Bronchial epithelial cell (primary cell): ENCODE data around the gene WNK3. TPM values are rescaled to one million over a fixed set of nuclear protein-coding genes. Genes with fewer than 3 reads are reported as not detected.
A peak's percentile ranks its signal among the peaks of the same experiment; 100 is the strongest.

Experiments used
- DNase-seq: peaks from one replicate; pipeline ENCODE4 v3.0.0-alpha.2; 2010; ENCODE audit warnings: low read depth
- FAIRE-seq: peaks from 2 replicates; lab custom pipeline; 2011; peaks lifted over from hg19 to GRCh38; lab: Jason Lieb, UNC
- H3K27me3 ChIP-seq: 2 replicates; pipeline ENCODE4 v1.5.1; 2011; ENCODE audit warnings: low read length; ENCODE audit not compliant: control insufficient read depth, insufficient read depth
- H3K36me3 ChIP-seq: 2 replicates; pipeline ENCODE4 v1.5.1; 2011; ENCODE audit warnings: low read length; ENCODE audit not compliant: control insufficient read depth, insufficient read depth
- H3K4me3 ChIP-seq: 2 replicates; pipeline ENCODE4 v1.5.1; 2011; ENCODE audit warnings: mild to moderate bottlenecking, low read depth, low read length, control low read depth
- CTCF ChIP-seq: IDR thresholded peaks from 2 replicates; pipeline ENCODE4 v1.5.1; 2011; ENCODE audit warnings: mild to moderate bottlenecking, moderate library complexity, low read length, control low read depth, inconsistent platforms; ENCODE audit not compliant: insufficient read depth, severe bottlenecking
- total RNA-seq: library from RNA; depleted of rRNA; stranded (reverse); fragments of >200 nt; gene quantifications from 2 replicates; pipeline ENCODE4 v1.2.1, GENCODE V29; 2014

The WNK3 gene
- total RNA-seq, 1 donor from 2014 or later = 0.26 TPM

- no peak for FAIRE-seq
- H3K27me3 ChIP-seq = no peaks in the 10 kb centered on the region
- TF ChIP-seq CTCF = no peak
- no peaks in the 10 kb centered on the region for H3K36me3 ChIP-seq
- no peak for DNase-seq
- peak overlapping the region; percentile 55 for H3K4me3 ChIP-seq
Measured at GRCh38 chrX:54182194-54182863, 175.5 kb downstream of the WNK3 start.

- no peak for TF ChIP-seq CTCF
- Histone ChIP-seq H3K36me3 (no peaks in the 10 kb centered on the region), H3K27me3 (no peaks in the 10 kb centered on the region), H3K4me3 (peak overlapping the region; percentile 55)
- peak; percentile 41 for DNase-seq
- FAIRE-seq = no peak
Measured at GRCh38 chrX:54181202-54181953, 176.5 kb downstream of the WNK3 start.

GRCh38 chrX:54180403-54180802 is 177.4 kb downstream of the WNK3 start:
- no peak for TF ChIP-seq CTCF
- H3K36me3 ChIP-seq = no peaks in the 10 kb centered on the region
- peak overlapping the region; percentile 15 for H3K4me3 ChIP-seq
- no peaks in the 10 kb centered on the region for H3K27me3 ChIP-seq
- FAIRE-seq (no peak), DNase-seq (peak; percentile 36)

- peaks cover 4% of the 10 kb centered on the region for H3K36me3 ChIP-seq
- FAIRE-seq (no peak), DNase-seq (peak; percentile 81)
- H3K4me3 ChIP-seq = no peak overlapping the region
- no peaks in the 10 kb centered on the region for H3K27me3 ChIP-seq
- no peak for TF ChIP-seq CTCF
Measured at GRCh38 chrX:54178100-54178940, 179.5 kb downstream of the WNK3 start.

GRCh38 chrX:54177306-54177705 is 180.5 kb downstream of the WNK3 start:
- Histone ChIP-seq H3K27me3 (no peaks in the 10 kb centered on the region), H3K36me3 (peaks cover 4% of the 10 kb centered on the region), H3K4me3 (no peak overlapping the region)
- DNase-seq (no peak), FAIRE-seq (no peak)
- TF ChIP-seq CTCF = no peak
